ENCODE results near the gene ARHGAP24. TPM values are rescaled to one million over a fixed set of nuclear protein-coding genes. Genes with fewer than 3 reads are reported as not detected.

ARHGAP24 gene
- polyA plus RNA-seq, 1 of the 3 experiments (the other 2 are of a cell fraction), result 1.4 TPM

GRCh38 chr4:85522277-85522676 lies 47.3 kb downstream of the ARHGAP24 start:
- no peak overlapping the region for H3K9ac ChIP-seq
- H4K20me1 ChIP-seq (ENCODE audit: insufficient read depth), result no peaks in the 10 kb centered on the region
- H3K4me2 ChIP-seq, result no peak overlapping the region
- no peak for TF ChIP-seq RXRA (IDR thresholded peaks at IDR 0.05; ENCODE audit: borderline replicate concordance, low read depth)
- TF ChIP-seq IRF3 (IDR thresholded peaks at IDR 0.05; ENCODE audit: low read depth, low read length), result no peak
- TF ChIP-seq FOSL2 (IDR thresholded peaks at IDR 0.05; ENCODE audit: borderline replicate concordance, low read depth), result no peak
- TF ChIP-seq, protein P1, sequence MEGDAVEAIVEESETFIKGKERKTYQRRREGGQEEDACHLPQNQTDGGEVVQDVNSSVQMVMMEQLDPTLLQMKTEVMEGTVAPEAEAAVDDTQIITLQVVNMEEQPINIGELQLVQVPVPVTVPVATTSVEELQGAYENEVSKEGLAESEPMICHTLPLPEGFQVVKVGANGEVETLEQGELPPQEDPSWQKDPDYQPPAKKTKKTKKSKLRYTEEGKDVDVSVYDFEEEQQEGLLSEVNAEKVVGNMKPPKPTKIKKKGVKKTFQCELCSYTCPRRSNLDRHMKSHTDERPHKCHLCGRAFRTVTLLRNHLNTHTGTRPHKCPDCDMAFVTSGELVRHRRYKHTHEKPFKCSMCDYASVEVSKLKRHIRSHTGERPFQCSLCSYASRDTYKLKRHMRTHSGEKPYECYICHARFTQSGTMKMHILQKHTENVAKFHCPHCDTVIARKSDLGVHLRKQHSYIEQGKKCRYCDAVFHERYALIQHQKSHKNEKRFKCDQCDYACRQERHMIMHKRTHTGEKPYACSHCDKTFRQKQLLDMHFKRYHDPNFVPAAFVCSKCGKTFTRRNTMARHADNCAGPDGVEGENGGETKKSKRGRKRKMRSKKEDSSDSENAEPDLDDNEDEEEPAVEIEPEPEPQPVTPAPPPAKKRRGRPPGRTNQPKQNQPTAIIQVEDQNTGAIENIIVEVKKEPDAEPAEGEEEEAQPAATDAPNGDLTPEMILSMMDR (IDR thresholded peaks at IDR 0.05), result no peak
- no peak for TF ChIP-seq SIN3A (IDR thresholded peaks at IDR 0.05; ENCODE audit: borderline replicate concordance, low read depth, low read length)
- no peak for TF ChIP-seq MXI1 (IDR thresholded peaks at IDR 0.05; ENCODE audit: low read depth, low read length)
- TF ChIP-seq RAD21 (IDR thresholded peaks at IDR 0.05; ENCODE audit: low read length), result no peak
- H3K79me2 ChIP-seq (ENCODE audit: insufficient read depth), result no peaks in the 10 kb centered on the region
- POLR2A ChIA-PET, result no interaction called here
- CTCF ChIA-PET, result no interaction called here
- no peaks in the 10 kb centered on the region for H3F3A ChIP-seq (replicated peaks; ENCODE audit: insufficient read depth)
- no peaks in the 10 kb centered on the region for H3K9me2 ChIP-seq
- H2AFZ ChIP-seq (ENCODE audit: low read depth), result no peak overlapping the region
- no peaks in the 10 kb centered on the region for H3K27me3 ChIP-seq (ENCODE audit: insufficient read depth)
- no peak overlapping the region for H3K27ac ChIP-seq (ENCODE audit: low read depth in 2 of 2, low read length in 1 of 2)
- H3K9me3 ChIP-seq, result no peaks in the 10 kb centered on the region
- H3K4me3 ChIP-seq (ENCODE audit: low read depth in 2 of 2, low read length in 1 of 2), result no peak overlapping the region
- H3K4me1 ChIP-seq (ENCODE audit: control insufficient read depth in 1 of 2, insufficient read depth in 2 of 2, low read depth in 1 of 2, low read length in 1 of 2), result no peaks in the 10 kb centered on the region
- no peak for DNase-seq
- H3K36me3 ChIP-seq (replicated peaks in 1 of 2; ENCODE audit: control insufficient read depth in 1 of 2, insufficient read depth in 2 of 2, low read length in 1 of 2), result no peaks in the 10 kb centered on the region

GRCh38 chr4:85522836-85523235 lies 47.9 kb downstream of the ARHGAP24 start:
- Histone ChIP-seq H3F3A (replicated peaks; ENCODE audit: insufficient read depth) (no peaks in the 10 kb centered on the region), H3K4me1 (ENCODE audit: control insufficient read depth in 1 of 2, insufficient read depth in 2 of 2, low read depth in 1 of 2, low read length in 1 of 2) (no peaks in the 10 kb centered on the region), H3K27me3 (ENCODE audit: insufficient read depth) (no peaks in the 10 kb centered on the region), H3K9me2 (no peaks in the 10 kb centered on the region), H3K27ac (ENCODE audit: low read depth in 2 of 2, low read length in 1 of 2) (no peak overlapping the region), H3K79me2 (ENCODE audit: insufficient read depth) (no peaks in the 10 kb centered on the region), H3K4me2 (no peak overlapping the region), H4K20me1 (ENCODE audit: insufficient read depth) (no peaks in the 10 kb centered on the region), H3K9me3 (no peaks in the 10 kb centered on the region), H2AFZ (ENCODE audit: low read depth) (no peak overlapping the region), H3K9ac (no peak overlapping the region), H3K4me3 (ENCODE audit: low read depth in 2 of 2, low read length in 1 of 2) (no peak overlapping the region), H3K36me3 (replicated peaks in 1 of 2; ENCODE audit: control insufficient read depth in 1 of 2, insufficient read depth in 2 of 2, low read length in 1 of 2) (no peaks in the 10 kb centered on the region)
- 57% methylated on average over 3 of the region's 3 CpGs for WGBS (ENCODE audit: low lambda C conversion rate)
- TF ChIP-seq ELF1 (IDR thresholded peaks at IDR 0.05) (no peak), JUND (IDR thresholded peaks at IDR 0.05) (no peak), MXI1 (IDR thresholded peaks at IDR 0.05; ENCODE audit: low read depth, low read length) (no peak), NRF1 (IDR thresholded peaks at IDR 0.05; ENCODE audit: low read depth, low read length) (no peak), GATA2 (CRISPR knock-in tag; IDR thresholded peaks at IDR 0.05) (no peak), USF2 (IDR thresholded peaks at IDR 0.05; ENCODE audit: borderline replicate concordance, low read depth, low read length) (no peak), YY1 (IDR thresholded peaks at IDR 0.05; ENCODE audit: low read depth) (no peak), RXRA (IDR thresholded peaks at IDR 0.05; ENCODE audit: borderline replicate concordance, low read depth) (no peak), TAF1 (IDR thresholded peaks at IDR 0.05; ENCODE audit: borderline replicate concordance, low read depth, low read length) (no peak)
- TF ChIP-seq, protein P2, sequence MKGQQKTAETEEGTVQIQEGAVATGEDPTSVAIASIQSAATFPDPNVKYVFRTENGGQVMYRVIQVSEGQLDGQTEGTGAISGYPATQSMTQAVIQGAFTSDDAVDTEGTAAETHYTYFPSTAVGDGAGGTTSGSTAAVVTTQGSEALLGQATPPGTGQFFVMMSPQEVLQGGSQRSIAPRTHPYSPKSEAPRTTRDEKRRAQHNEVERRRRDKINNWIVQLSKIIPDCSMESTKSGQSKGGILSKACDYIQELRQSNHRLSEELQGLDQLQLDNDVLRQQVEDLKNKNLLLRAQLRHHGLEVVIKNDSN (IDR thresholded peaks at IDR 0.05; ENCODE audit: borderline replicate concordance, low read depth), result no peak
- ChIA-PET CTCF (no interaction called here), POLR2A (no interaction called here)
- DNase-seq, result no peak

All from SK-N-SH (cell line).